WERI-Rb-1 (cell line): ENCODE measurements around the gene TOP2A.
A peak's percentile ranks its signal among the peaks of the same experiment; 100 is the strongest.
"Not testable (repeated sequence)": the region's sequence is repeated elsewhere in the genome, so short reads cannot be mapped to it uniquely, and the experiment has no call there.

ENCODE experiments used
- DNase-seq: peaks from one replicate; pipeline ENCODE4 v3.0.0-alpha.2; 2020
- H3K27ac ChIP-seq: fragments of 250-450 bp; sonication (Bioruptor Pico); 2 replicates; pipeline ENCODE4 v1.5.1; 2020; ENCODE audit warnings: mild to moderate bottlenecking, moderate library complexity
- H3K27me3 ChIP-seq: fragments of 250-450 bp; sonication (Bioruptor Pico); 2 replicates; pipeline ENCODE4 v1.5.1; 2021; ENCODE audit warnings: mild to moderate bottlenecking, low read depth, moderate library complexity; ENCODE audit not compliant: insufficient read depth, severe bottlenecking
- H3K36me3 ChIP-seq: fragments of 250-450 bp; sonication (Bioruptor Pico); 2 replicates; pipeline ENCODE4 v1.5.1; 2020; ENCODE audit warnings: mild to moderate bottlenecking, moderate library complexity
- H3K4me3 ChIP-seq: 2 replicates; pipeline ENCODE4 v1.5.1; 2011; ENCODE audit warnings: low read depth, mild to moderate bottlenecking, control low read depth, low read length
- H3K9me3 ChIP-seq: fragments of 250-450 bp; sonication (Bioruptor Pico); 2 replicates; pipeline ENCODE4 v1.5.1; 2021; ENCODE audit warnings: mild to moderate bottlenecking, moderate library complexity; ENCODE audit not compliant: severe bottlenecking
- CTCF ChIP-seq: IDR thresholded peaks from 2 replicates; pipeline ENCODE4 v1.5.1; 2011; ENCODE audit warnings: low read depth, mild to moderate bottlenecking, control low read depth, inconsistent platforms, low read length

TOP2A gene

GRCh38 chr17:40417258-40417608 lies 463 bp downstream of the TOP2A start:
- H3K27ac ChIP-seq, result peak overlapping the region; percentile 98
- peak; percentile 38; the same call in 1 of the 2 replicates for TF ChIP-seq CTCF

GRCh38 chr17:40416671-40417070 lies 1.0 kb downstream of the TOP2A start:
- Histone ChIP-seq H3K9me3 (no peaks in the 10 kb centered on the region), H3K4me3 (peak overlapping the region; percentile 76), H3K27ac (peak overlapping the region; percentile 98), H3K27me3 (no peaks in the 10 kb centered on the region), H3K36me3 (peaks cover 58% of the 10 kb centered on the region)
- DNase-seq, result no peak
- TF ChIP-seq CTCF, result no peak

More at GRCh38 chr17:40417258-40417608, 463 bp downstream of the TOP2A start:
- DNase-seq, result peak; percentile 73
- Histone ChIP-seq H3K4me3 (peak overlapping the region; percentile 76), H3K27me3 (no peaks in the 10 kb centered on the region), H3K36me3 (peaks cover 53% of the 10 kb centered on the region), H3K9me3 (no peaks in the 10 kb centered on the region)

- H3K9me3 ChIP-seq, result no peaks in the 10 kb centered on the region
- peak; percentile 43 for TF ChIP-seq CTCF
- no peak overlapping the region for H3K4me3 ChIP-seq
- peaks cover 71% of the 10 kb centered on the region for H3K36me3 ChIP-seq
- H3K27ac ChIP-seq, result no peak overlapping the region
- H3K27me3 ChIP-seq, result no peaks in the 10 kb centered on the region
- DNase-seq, result no peak
Observed at GRCh38 chr17:40415390-40415789, 2.3 kb downstream of the TOP2A start.

- H3K36me3 ChIP-seq, result peaks cover 82% of the 10 kb centered on the region
- not testable (repeated sequence) for H3K27ac ChIP-seq
Observed at GRCh38 chr17:40414312-40414711, 3.4 kb downstream of the TOP2A start.

GRCh38 chr17:40412880-40413279 lies 4.8 kb downstream of the TOP2A start:
- TF ChIP-seq CTCF, result no peak
- Histone ChIP-seq H3K36me3 (peaks cover 94% of the 10 kb centered on the region), H3K27me3 (no peaks in the 10 kb centered on the region), H3K27ac (no peak overlapping the region), H3K9me3 (no peaks in the 10 kb centered on the region), H3K4me3 (no peak overlapping the region)
- no peak for DNase-seq

More at GRCh38 chr17:40414312-40414711, 3.4 kb downstream of the TOP2A start:
- DNase-seq, result peak; percentile 39
- not testable (repeated sequence) for H3K4me3 ChIP-seq, H3K9me3 ChIP-seq, H3K27me3 ChIP-seq

GRCh38 chr17:40411821-40412220 lies 5.9 kb downstream of the TOP2A start:
- no peaks in the 10 kb centered on the region for H3K9me3 ChIP-seq
- H3K27me3 ChIP-seq, result no peaks in the 10 kb centered on the region
- TF ChIP-seq CTCF, result no peak
- H3K4me3 ChIP-seq, result no peak overlapping the region
- H3K36me3 ChIP-seq, result peaks cover 98% of the 10 kb centered on the region
- no peak overlapping the region for H3K27ac ChIP-seq
- no peak for DNase-seq
